PC-9 (cell line): ENCODE results near the gene RET.

Experiments used
- CTCF ChIP-seq: fragments of 200-600 bp; sonication (generic); conservative IDR thresholded peaks from 2 replicates; pipeline ENCODE4 v1.6.1; 2017; ENCODE audit warnings: mixed run types, antibody characterized with exemption, mild to moderate bottlenecking, moderate library complexity
- EZH2 ChIP-seq: fragments of 200-600 bp; sonication (generic); IDR thresholded peaks from 2 replicates; pipeline ENCODE4 v1.8.0; 2017; ENCODE audit warnings: antibody characterized with exemption, low read depth

GRCh38 chr10:43061760-43062159 lies 15.1 kb upstream of the RET start:
- no peak for TF ChIP-seq CTCF
- TF ChIP-seq EZH2 = no peak
